Esophagus muscularis mucosa (tissue), 4 donors: ENCODE data around the gene CCDC14. TPM values are rescaled to one million over a fixed set of nuclear protein-coding genes. Genes with fewer than 3 reads are reported as not detected.

Experiments used
- DNase-seq: peaks from one replicate; pipeline ENCODE4 v3.0.0-alpha.2; 2017; ENCODE audit errors: extremely low spot score
- H3K27ac ChIP-seq, 4 donors: fragments of 200-600 bp; sonication (generic); replicated peaks in 1 of 4; 1 replicate in 3 of 4; 2 replicates in 1 of 4; pipeline ENCODE4 v1.5.1; 2016 to 2019; ENCODE audit warnings: mild to moderate bottlenecking in 1 of 4
- H3K27me3 ChIP-seq, 4 donors: fragments of 200-600 bp; sonication (generic); one replicate each; pipeline versions ENCODE4 v1.5.1 to v1.6.0; 2016 to 2019
- H3K36me3 ChIP-seq, 4 donors: fragments of 200-600 bp; sonication (generic); one replicate each; pipeline ENCODE4 v1.5.1; 2016 to 2019
- H3K4me1 ChIP-seq, 4 donors: fragments of 200-600 bp; sonication (generic); one replicate each; pipeline ENCODE4 v1.5.1; 2016 to 2019
- H3K4me3 ChIP-seq, 4 donors: fragments of 200-600 bp; sonication (generic); 1 replicate in 2 of 4; 2 replicates in 2 of 4; pipeline ENCODE4 v1.5.1; 2016 to 2019; ENCODE audit warnings: mild to moderate bottlenecking in 4 of 4, moderate library complexity in 1 of 4
- H3K9me3 ChIP-seq, 4 donors: fragments of 200-600 bp; sonication (generic); 1 replicate in 3 of 4; 2 replicates in 1 of 4; pipeline ENCODE4 v1.5.1; 2016 to 2019
- CTCF ChIP-seq, 3 experiments: fragments of 200-600 bp in 2 of 3; fragments of 450-650 bp in 1 of 3; sonication (generic) in 2 of 3; IDR thresholded peaks; one replicate each; pipeline ENCODE4 v1.5.1; 2017 to 2019; ENCODE audit warnings: antibody characterized with exemption in 3 of 3, mild to moderate bottlenecking in 2 of 3, moderate library complexity in 1 of 3
- EP300 ChIP-seq: sonication (generic); formaldehyde crosslinking; IDR thresholded peaks from one replicate; pipeline ENCODE4 v1.6.1; 2017; ENCODE audit warnings: antibody characterized with exemption
- POLR2A ChIP-seq: fragments of 450-650 bp; IDR thresholded peaks from one replicate; pipeline ENCODE4 v1.6.1; 2017; ENCODE audit warnings: antibody characterized with exemption, moderate library complexity, mild to moderate bottlenecking, low read depth
- POLR2AphosphoS5 ChIP-seq, 2 donors: sonication (generic); formaldehyde crosslinking; IDR thresholded peaks; one replicate each; pipeline ENCODE4 v1.6.1; 2017; ENCODE audit warnings: antibody characterized with exemption in 2 of 2
- WGBS: methylation state at CpG from one replicate; pipeline ENCODE4 v1.1.5; 2018; 5-methylcytosine and 5-hydroxymethylcytosine counted together
- intact Hi-C: fragments of 100-400 bp; cut with DNase I; formaldehyde crosslinking; loops from one replicate; pipeline ENCODE4 v1.15.1; 2023
- total RNA-seq, 4 donors: library from RNA; depleted of rRNA; stranded (reverse); fragments of >200 nt; gene quantifications; one replicate each; pipeline versions ENCODE4 v1.1.0 to v1.2.1, GENCODE V29; 2016

Gene CCDC14
- total RNA-seq, 4 donors from 2014 or later: 10.1 to 30.3 (median 17.9) TPM

GRCh38 chr3:123920868-123921267 is 40.2 kb downstream of the CCDC14 start:
- Histone ChIP-seq H3K27ac (no peak overlapping the region), H3K27me3 (no peaks in the 10 kb centered on the region), H3K36me3 (peaks cover 0 to 41% (median 4%) of the 10 kb centered on the region in 4 donors), H3K4me1 (no peaks in the 10 kb centered on the region), H3K9me3 (peaks cover 0 to 18% (median 7%) of the 10 kb centered on the region in 4 donors), H3K4me3 (no peak overlapping the region)
- no peak for DNase-seq
- no peak for TF ChIP-seq POLR2AphosphoS5 (IDR thresholded peaks at IDR 0.05)
- TF ChIP-seq CTCF (IDR thresholded peaks at IDR 0.05): no peak
- no peak for TF ChIP-seq EP300
- no peak for TF ChIP-seq POLR2A
- intact Hi-C loops: no loop called here

- H3K4me3 ChIP-seq: no peak overlapping the region
- DNase-seq: no peak
Measured at GRCh38 chr3:123920383-123920782, 40.6 kb downstream of the CCDC14 start.

GRCh38 chr3:123919353-123919752 is 41.7 kb downstream of the CCDC14 start:
- no peaks in the 10 kb centered on the region for H3K4me1 ChIP-seq
- H3K27me3 ChIP-seq: no peaks in the 10 kb centered on the region
- no peak for DNase-seq
- no peak overlapping the region for H3K27ac ChIP-seq
- WGBS: 100% methylated on average over 1 of the region's 3 CpGs
- no peak for TF ChIP-seq CTCF (IDR thresholded peaks at IDR 0.05)
- intact Hi-C loops: no loop called here
- H3K4me3 ChIP-seq: no peak overlapping the region
- H3K9me3 ChIP-seq: peaks cover 0 to 18% (median 7%) of the 10 kb centered on the region in 4 donors
- peaks cover 0 to 31% (median 6%) of the 10 kb centered on the region in 4 donors for H3K36me3 ChIP-seq

More at GRCh38 chr3:123920383-123920782, 40.6 kb downstream of the CCDC14 start:
- Histone ChIP-seq H3K36me3 (peaks cover 0 to 36% (median 4%) of the 10 kb centered on the region in 4 donors), H3K9me3 (peaks cover 0 to 18% (median 7%) of the 10 kb centered on the region in 4 donors), H3K27ac (no peak overlapping the region), H3K4me1 (no peaks in the 10 kb centered on the region), H3K27me3 (no peaks in the 10 kb centered on the region)
- TF ChIP-seq EP300 (no peak), POLR2A (no peak), CTCF (IDR thresholded peaks at IDR 0.05) (no peak), POLR2AphosphoS5 (IDR thresholded peaks at IDR 0.05) (no peak)
- intact Hi-C loops: no loop called here
- WGBS: 94% methylated on average over 1 of the region's 1 CpG

GRCh38 chr3:123914829-123915228 is 46.2 kb downstream of the CCDC14 start:
- Histone ChIP-seq H3K27me3 (no peaks in the 10 kb centered on the region), H3K36me3 (peaks cover 0 to 14% (median 5%) of the 10 kb centered on the region in 4 donors), H3K4me1 (no peaks in the 10 kb centered on the region), H3K27ac (no peak overlapping the region), H3K4me3 (no peak overlapping the region), H3K9me3 (no peaks in the 10 kb centered on the region)
- WGBS: 76% methylated on average over 5 of the region's 5 CpGs
- intact Hi-C loops: no loop called here
- TF ChIP-seq POLR2A: no peak
- no peak for TF ChIP-seq EP300
- no peak for DNase-seq

- Histone ChIP-seq H3K27ac (no peak overlapping the region), H3K4me1 (no peaks in the 10 kb centered on the region), H3K36me3 (peaks cover 0 to 1% (median 0%) of the 10 kb centered on the region in 4 donors), H3K4me3 (no peak overlapping the region), H3K9me3 (no peaks in the 10 kb centered on the region), H3K27me3 (no peaks in the 10 kb centered on the region)
- intact Hi-C loops: no loop called here
- 92% methylated on average over 2 of the region's 2 CpGs for WGBS
- no peak for DNase-seq
- TF ChIP-seq CTCF (IDR thresholded peaks at IDR 0.05) (no peak), POLR2AphosphoS5 (IDR thresholded peaks at IDR 0.05) (no peak), EP300 (no peak), POLR2A (no peak)
Measured at GRCh38 chr3:123909785-123910184, 51.2 kb downstream of the CCDC14 start.
